ENCODE measurements around the gene LMBR1L.
"Not testable (repeated sequence)": the region's sequence is repeated elsewhere in the genome, so short reads cannot be mapped to it uniquely, and the experiment has no call there.

The LMBR1L gene

GRCh38 chr12:49110464-49111155, at the start of gene LMBR1L:
Gene LMBR1L (minus strand): TSS chr12:49110847. CDS start chr12:49110555, 292 bp downstream.
- peak; percentile 89 for DNase-seq

GRCh38 chr12:49160399-49160798, 49.8 kb upstream of the LMBR1L start:
- DNase-seq: no peak

- DNase-seq: no peak
These were observed 43.6 kb upstream of the LMBR1L start for GRCh38 chr12:49154221-49154620.

GRCh38 chr12:49147384-49147783, 36.7 kb upstream of the LMBR1L start:
- no peak for DNase-seq

GRCh38 chr12:49146406-49146805, 35.8 kb upstream of the LMBR1L start:
- no peak for DNase-seq

- no peak for DNase-seq
These were observed 33.7 kb upstream of the LMBR1L start for GRCh38 chr12:49144384-49144783.

GRCh38 chr12:49138999-49139398, 28.4 kb upstream of the LMBR1L start:
- DNase-seq: no peak

GRCh38 chr12:49138587-49138986, 27.9 kb upstream of the LMBR1L start:
- no peak for DNase-seq

- no peak for DNase-seq
These were observed 26.8 kb upstream of the LMBR1L start for GRCh38 chr12:49137476-49137875.

- DNase-seq: not testable (repeated sequence)
These were observed 26.4 kb upstream of the LMBR1L start for GRCh38 chr12:49136997-49137396.

- no peak for DNase-seq
These were observed 22.9 kb upstream of the LMBR1L start for GRCh38 chr12:49133590-49133989.

- DNase-seq: no peak
These were observed 22.4 kb upstream of the LMBR1L start for GRCh38 chr12:49133014-49133413.

GRCh38 chr12:49131894-49132461, 21.3 kb upstream of the LMBR1L start:
- no peak for DNase-seq

GRCh38 chr12:49131051-49131893, 20.6 kb upstream of the LMBR1L start, which contains the start of gene TUBA1B:
Gene TUBA1B (minus strand): TSS chr12:49131395. CDS start chr12:49131300, 95 bp downstream.
- DNase-seq: peak; percentile 84

GRCh38 chr12:49130151-49131050, 19.8 kb upstream of the LMBR1L start:
- peak; percentile 84 for DNase-seq

- no peak for DNase-seq
These were observed 18.9 kb upstream of the LMBR1L start for GRCh38 chr12:49129332-49130150.

GRCh38 chr12:49127971-49128370, 17.3 kb upstream of the LMBR1L start:
- DNase-seq: not testable (repeated sequence)

GRCh38 chr12:49126852-49127763, 16.5 kb upstream of the LMBR1L start:
- DNase-seq: no peak

- DNase-seq: no peak
These were observed 10.5 kb upstream of the LMBR1L start for GRCh38 chr12:49121047-49121696.

GRCh38 chr12:49111206-49111605, 559 bp upstream of the LMBR1L start:
- DNase-seq: no peak
